ENCODE data around the gene ANKS1B. TPM values are rescaled to one million over a fixed set of nuclear protein-coding genes. Genes with fewer than 3 reads are reported as not detected.

The ANKS1B gene
- total RNA-seq, 4 donors from 2014 or later = 16.6 to 62.6 (median 40.2) TPM

GRCh38 chr12:98980508-98980907 lies 1004.2 kb downstream of the ANKS1B start:
- Histone ChIP-seq H3K27ac (no peak overlapping the region), H3K4me1 (no peaks in the 10 kb centered on the region), H3K4me3 (no peak overlapping the region), H3K36me3 (no peaks in the 10 kb centered on the region), H3K9me3 (no peaks in the 10 kb centered on the region), H3K27me3 (no peaks in the 10 kb centered on the region)
- no peak for DNase-seq
- intact Hi-C loops (cut with DNase I; ENCODE audit: low total_unique reads) = no loop called here
- TF ChIP-seq CTCF (IDR thresholded peaks at IDR 0.05) = no peak
- TF ChIP-seq POLR2A (IDR thresholded peaks at IDR 0.05) = no peak

- no peaks in the 10 kb centered on the region for H3K4me1 ChIP-seq
- no peaks in the 10 kb centered on the region for H3K9me3 ChIP-seq
- H3K36me3 ChIP-seq = no peaks in the 10 kb centered on the region
- no peaks in the 10 kb centered on the region for H3K27me3 ChIP-seq
- no peak overlapping the region for H3K4me3 ChIP-seq
- DNase-seq = no peak
- no peak overlapping the region for H3K27ac ChIP-seq
- intact Hi-C loops (cut with DNase I; ENCODE audit: low total_unique reads) = no loop called here
- TF ChIP-seq CTCF (IDR thresholded peaks at IDR 0.05) (no peak), POLR2A (IDR thresholded peaks at IDR 0.05) (no peak)
Measured at GRCh38 chr12:98977186-98977585, 1007.5 kb downstream of the ANKS1B start.

GRCh38 chr12:98974767-98975381 lies 1009.9 kb downstream of the ANKS1B start:
- DNase-seq = no peak
- Histone ChIP-seq H3K27me3 (no peaks in the 10 kb centered on the region), H3K27ac (no peak overlapping the region), H3K4me3 (no peak overlapping the region), H3K9me3 (no peaks in the 10 kb centered on the region), H3K36me3 (no peaks in the 10 kb centered on the region), H3K4me1 (no peaks in the 10 kb centered on the region)
- TF ChIP-seq POLR2A (IDR thresholded peaks at IDR 0.05) (no peak), CTCF (IDR thresholded peaks at IDR 0.05) (no peak)
- intact Hi-C loops (cut with DNase I; ENCODE audit: low total_unique reads) = no loop called here

GRCh38 chr12:98973395-98973794 lies 1011.3 kb downstream of the ANKS1B start:
- Histone ChIP-seq H3K4me3 (no peak overlapping the region), H3K27me3 (no peaks in the 10 kb centered on the region), H3K27ac (no peak overlapping the region), H3K4me1 (no peaks in the 10 kb centered on the region), H3K36me3 (no peaks in the 10 kb centered on the region), H3K9me3 (no peaks in the 10 kb centered on the region)
- no peak for DNase-seq
- intact Hi-C loops (cut with DNase I; ENCODE audit: low total_unique reads) = no loop called here
- no peak for TF ChIP-seq CTCF (IDR thresholded peaks at IDR 0.05)
- TF ChIP-seq POLR2A (IDR thresholded peaks at IDR 0.05) = no peak

- no peak for TF ChIP-seq POLR2A (IDR thresholded peaks at IDR 0.05)
- no peak for TF ChIP-seq CTCF (IDR thresholded peaks at IDR 0.05)
- Histone ChIP-seq H3K4me3 (no peak overlapping the region), H3K27me3 (no peaks in the 10 kb centered on the region), H3K4me1 (no peaks in the 10 kb centered on the region), H3K9me3 (no peaks in the 10 kb centered on the region), H3K36me3 (no peaks in the 10 kb centered on the region), H3K27ac (no peak overlapping the region)
- no peak for DNase-seq
- intact Hi-C loops (cut with DNase I; ENCODE audit: low total_unique reads) = no loop called here
Measured at GRCh38 chr12:98970950-98971349, 1013.8 kb downstream of the ANKS1B start.
